Right lobe of liver (tissue), 6 donors: Measurements from ENCODE around the gene RBBP7. TPM values are rescaled to one million over a fixed set of nuclear protein-coding genes. Genes with fewer than 3 reads are reported as not detected.

Source experiments
- ATAC-seq, 4 donors: fragments of 200-7000 bp; cut with Tn5 transposase; one replicate each; pipeline ENCODE4 v1.9.1; 2020; ENCODE audit warnings: mild to moderate bottlenecking in 4 of 4, moderate library complexity in 4 of 4
- DNase-seq, 3 donors: peaks; one replicate each; pipeline ENCODE4 v3.0.0-alpha.2; 2020
- H3K27ac ChIP-seq, 3 donors: fragments of 200-600 bp; one replicate each; pipeline ENCODE4 v1.8.0; 2022
- H3K27me3 ChIP-seq, 2 donors: fragments of 200-600 bp; one replicate each; pipeline ENCODE4 v1.8.0; 2022
- H3K36me3 ChIP-seq, 4 donors: fragments of 200-600 bp; sonication (generic) in 1 of 4; one replicate each; pipeline versions ENCODE4 v1.5.1 to v1.8.0; 2017 to 2022; ENCODE audit warnings: control low read depth in 1 of 4
- H3K4me1 ChIP-seq, 4 donors: fragments of 200-600 bp; sonication (generic) in 1 of 4; one replicate each; pipeline versions ENCODE4 v1.5.1 to v1.8.0; 2017 to 2022; ENCODE audit warnings: control low read depth in 1 of 4
- H3K4me3 ChIP-seq, 3 donors: fragments of 200-600 bp; one replicate each; pipeline ENCODE4 v1.8.0; 2022
- H3K9me3 ChIP-seq, 4 donors: fragments of 200-600 bp; sonication (generic) in 1 of 4; one replicate each; pipeline versions ENCODE4 v1.5.1 to v1.8.0; 2017 to 2022; ENCODE audit warnings: control low read depth in 1 of 4
- POLR2A ChIP-seq: fragments of 450-650 bp; IDR thresholded peaks from one replicate; pipeline ENCODE4 v1.6.1; 2017; ENCODE audit warnings: antibody characterized with exemption, mild to moderate bottlenecking
- WGBS: methylation state at CpG from one replicate; pipeline ENCODE4 v1.1.6; 2018; ENCODE audit warnings: low coverage, low lambda C conversion rate; ENCODE audit not compliant: insufficient coverage; ENCODE audit errors: missing lambda C conversion rate; 5-methylcytosine and 5-hydroxymethylcytosine counted together
- intact Hi-C, 2 donors: fragments of 100-400 bp; cut with DNase I; formaldehyde crosslinking; loops; one replicate each; pipeline versions ENCODE4 v1.11.2 to v1.14.1; 2022
- long read RNA-seq: library from polyadenylated mRNA; unstranded; transcript quantifications from one replicate; pipeline ENCODE4 v2.0.0, GENCODE V29; 2019
- total RNA-seq, 6 experiments: library from RNA; depleted of rRNA in 2 of 6; stranded (reverse); fragments of >200 nt in 2 of 6; fragmentation: NEBNext Ultra II Directional in 3 of 6; extraction: Animal tissue kit (Norgen Biotek cat#: 25700) in 3 of 6; gene quantifications; one replicate each; pipeline versions ENCODE4 v1.1.0 to v1.2.4, GENCODE V29; 2016 to 2023
- TF ChIP-seq, protein P1 (sequence below), 4 donors: fragments of 200-600 bp in 3 of 4; fragments of 450-650 bp in 1 of 4; IDR thresholded peaks; one replicate each; pipeline versions ENCODE4 v1.5.1 to v1.8.0; 2016 to 2022; ENCODE audit warnings: antibody characterized with exemption in 4 of 4, mild to moderate bottlenecking in 2 of 4
- donor health status: DM: no; HTN: yes; CAD: no.
- donor health status: DM: no; HTN: no; CAD: no.
- donor health status: DM: no; HTN: no; CAD: no.
- donor health status: DM: no; HTN: yes; CAD: no.
- donor health status: DM: no; HTN: yes; CAD: no.

The RBBP7 gene
- total RNA-seq = 10 to 100 TPM; 31.4 to 38.6 (median 33.4) TPM
- long read RNA-seq, partial matches to known transcripts = 2 of 7 reads
- long read RNA-seq, other reads (novel, unspliced or antisense) = 1 of 7 reads

DNA sequence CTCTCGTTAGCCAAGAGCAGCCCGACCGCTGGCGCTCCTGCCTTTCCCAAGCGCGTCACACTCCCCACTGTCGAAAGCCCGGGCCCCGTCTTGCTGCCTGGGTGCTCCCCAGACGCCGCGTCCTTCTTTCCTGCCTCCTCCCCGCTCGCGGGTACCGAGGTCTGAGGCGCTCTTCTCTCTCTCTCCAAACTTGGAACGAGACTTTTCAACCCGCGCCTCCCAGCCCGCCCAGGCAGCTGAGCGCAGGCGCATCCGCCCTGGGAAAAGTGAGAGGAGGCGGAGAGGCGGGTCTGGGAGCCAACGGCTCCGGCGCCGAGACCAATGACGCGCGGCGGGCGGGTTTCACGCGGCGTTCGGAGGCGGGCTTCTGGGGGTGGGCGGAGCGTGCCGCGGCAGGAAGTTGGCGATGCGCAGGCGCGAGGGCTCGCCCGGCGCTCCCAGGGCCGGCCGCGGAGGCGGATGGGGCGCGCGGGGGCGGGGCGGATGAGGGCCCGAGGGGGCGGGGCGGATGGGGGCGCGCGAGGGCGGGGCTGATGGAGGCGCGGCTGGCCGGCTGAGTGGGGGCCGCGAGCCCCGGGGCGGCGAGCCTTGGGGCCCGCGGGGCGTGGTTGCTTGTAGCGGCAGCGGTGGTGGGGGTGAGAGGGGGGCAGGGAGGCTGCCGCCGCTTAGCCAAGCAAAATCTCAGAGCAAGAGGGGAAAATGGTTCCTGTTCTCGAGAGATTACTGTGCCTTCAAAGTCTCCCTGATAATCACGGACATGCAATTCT is at the start of gene RBBP7:
RBBP7 (minus strand) TSS at position 268 of the 767 bp plus-strand sequence. CDS start 309 bp downstream, outside the sequence.
- H3K9me3 ChIP-seq = no peaks in the 10 kb centered on the region
- H3K36me3 ChIP-seq = no peaks in the 10 kb centered on the region
- H3K4me1 ChIP-seq = peaks cover 0 to 11% (median 0%) of the 10 kb centered on the region in 4 donors
- H3K27me3 ChIP-seq = peaks cover 0 to 6% of the 10 kb centered on the region in 2 donors
- ATAC-seq (peak; percentile 95 to 96 (median 96)), DNase-seq (peak; percentile 92 to 96 (median 95))
- H3K27ac ChIP-seq = peak within 1 kb of the TSS; percentile 7 to 56 (median 53)
- intact Hi-C loops = no loop called here
- WGBS = 8% methylated on average over 44 of the region's 84 CpGs
- H3K4me3 ChIP-seq = peak within 1 kb of the TSS; percentile 50 to 69 (median 55)
- TF ChIP-seq POLR2A = peak; percentile 85
- TF ChIP-seq, protein P1, sequence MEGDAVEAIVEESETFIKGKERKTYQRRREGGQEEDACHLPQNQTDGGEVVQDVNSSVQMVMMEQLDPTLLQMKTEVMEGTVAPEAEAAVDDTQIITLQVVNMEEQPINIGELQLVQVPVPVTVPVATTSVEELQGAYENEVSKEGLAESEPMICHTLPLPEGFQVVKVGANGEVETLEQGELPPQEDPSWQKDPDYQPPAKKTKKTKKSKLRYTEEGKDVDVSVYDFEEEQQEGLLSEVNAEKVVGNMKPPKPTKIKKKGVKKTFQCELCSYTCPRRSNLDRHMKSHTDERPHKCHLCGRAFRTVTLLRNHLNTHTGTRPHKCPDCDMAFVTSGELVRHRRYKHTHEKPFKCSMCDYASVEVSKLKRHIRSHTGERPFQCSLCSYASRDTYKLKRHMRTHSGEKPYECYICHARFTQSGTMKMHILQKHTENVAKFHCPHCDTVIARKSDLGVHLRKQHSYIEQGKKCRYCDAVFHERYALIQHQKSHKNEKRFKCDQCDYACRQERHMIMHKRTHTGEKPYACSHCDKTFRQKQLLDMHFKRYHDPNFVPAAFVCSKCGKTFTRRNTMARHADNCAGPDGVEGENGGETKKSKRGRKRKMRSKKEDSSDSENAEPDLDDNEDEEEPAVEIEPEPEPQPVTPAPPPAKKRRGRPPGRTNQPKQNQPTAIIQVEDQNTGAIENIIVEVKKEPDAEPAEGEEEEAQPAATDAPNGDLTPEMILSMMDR (IDR thresholded peaks at IDR 0.05) = no peak

DNA sequence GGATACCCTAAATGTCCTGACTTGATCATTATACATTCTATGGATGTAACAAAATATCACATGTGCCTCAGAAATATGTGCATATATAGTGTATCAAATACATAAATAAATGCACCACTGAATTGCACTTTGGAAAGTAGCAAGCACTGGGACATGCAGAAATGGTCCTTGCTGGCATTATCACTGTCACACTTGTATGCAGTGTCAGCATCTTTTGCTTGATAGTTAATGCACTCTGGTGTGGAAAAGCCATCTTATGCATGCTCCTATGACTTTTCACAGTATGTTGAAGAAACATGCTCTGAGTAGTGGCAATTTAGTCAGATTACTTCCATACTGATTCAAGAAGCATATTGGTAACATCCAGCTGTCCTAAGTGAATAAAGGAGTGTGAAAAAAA is 48.8 kb upstream of the RBBP7 start:
- H3K36me3 ChIP-seq = no peaks in the 10 kb centered on the region
- no peaks in the 10 kb centered on the region for H3K27me3 ChIP-seq
- DNase-seq = no peak
- no peaks in the 10 kb centered on the region for H3K4me1 ChIP-seq
- no peaks in the 10 kb centered on the region for H3K9me3 ChIP-seq
- H3K4me3 ChIP-seq = no peak overlapping the region
- ATAC-seq = no peak
- intact Hi-C loops = no loop called here
- H3K27ac ChIP-seq = no peak overlapping the region
- TF ChIP-seq, protein P1 (IDR thresholded peaks at IDR 0.05) = no peak
- no peak for TF ChIP-seq POLR2A

DNA sequence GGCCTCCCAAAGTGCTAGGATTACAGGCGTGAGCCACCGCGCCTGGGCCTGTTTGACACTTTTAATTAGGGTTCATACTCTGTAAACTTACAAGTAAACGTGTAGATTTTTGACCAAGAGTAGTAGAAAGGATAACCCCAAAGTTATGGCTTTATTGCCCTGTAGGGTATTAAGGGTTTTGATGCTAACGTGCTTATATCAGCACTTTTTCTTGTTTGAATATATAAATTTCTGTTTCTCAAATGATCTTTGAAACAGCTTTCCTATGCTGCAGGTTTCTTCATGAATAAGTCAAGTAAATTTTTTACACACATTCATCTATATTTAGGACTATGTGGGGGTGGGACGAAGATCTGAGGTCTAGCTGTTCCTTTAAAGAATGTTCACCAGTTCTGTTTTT is 47.0 kb upstream of the RBBP7 start:
- no peak overlapping the region for H3K27ac ChIP-seq
- 76% methylated on average over 6 of the region's 6 CpGs for WGBS
- H3K9me3 ChIP-seq = no peaks in the 10 kb centered on the region
- DNase-seq (no peak), ATAC-seq (no peak)
- H3K4me1 ChIP-seq = no peaks in the 10 kb centered on the region
- no peaks in the 10 kb centered on the region for H3K36me3 ChIP-seq
- TF ChIP-seq, protein P1 (IDR thresholded peaks at IDR 0.05) = no peak
- H3K27me3 ChIP-seq = no peaks in the 10 kb centered on the region
- intact Hi-C loops = no loop called here
- no peak overlapping the region for H3K4me3 ChIP-seq

DNA sequence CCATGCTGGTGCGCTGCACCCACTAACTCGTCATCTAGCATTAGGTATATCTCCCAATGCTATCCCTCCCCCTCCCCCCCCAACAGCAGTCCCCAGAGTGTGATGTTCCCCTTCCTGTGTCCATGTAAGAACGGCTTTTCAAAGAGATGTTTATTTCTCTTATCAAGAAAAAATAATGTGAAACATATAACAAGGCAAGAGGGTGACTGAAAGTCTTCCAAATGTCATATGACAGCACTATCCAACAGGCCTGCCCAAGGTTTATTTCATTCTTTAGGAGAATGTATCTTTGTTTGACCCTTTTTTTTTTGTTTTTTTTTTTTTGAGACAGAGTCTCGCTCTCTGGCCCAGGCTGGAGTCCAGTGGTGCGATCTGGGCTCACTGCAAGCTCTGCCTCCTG is 46.4 kb upstream of the RBBP7 start:
- intact Hi-C loops = no loop called here
- 79% methylated on average over 4 of the region's 5 CpGs for WGBS
- H3K36me3 ChIP-seq = no peaks in the 10 kb centered on the region
- no peak overlapping the region for H3K4me3 ChIP-seq
- no peaks in the 10 kb centered on the region for H3K9me3 ChIP-seq
- H3K4me1 ChIP-seq = no peaks in the 10 kb centered on the region
- H3K27me3 ChIP-seq = no peaks in the 10 kb centered on the region
- TF ChIP-seq POLR2A = no peak
- TF ChIP-seq, protein P1 (IDR thresholded peaks at IDR 0.05) = no peak
- no peak for DNase-seq
- H3K27ac ChIP-seq = no peak overlapping the region
- no peak for ATAC-seq
